GM18520 (cell line): ENCODE data around the gene SMC5.
"Not testable (repeated sequence)": the region's sequence is repeated elsewhere in the genome, so short reads cannot be mapped to it uniquely, and the experiment has no call there.

Experiments used
- ATAC-seq: cut with Tn5 transposase; IDR thresholded peaks from one replicate; pipeline ENCODE4 v1.9.1; 2021; ENCODE audit not compliant: unreplicated experiment

SMC5 gene

GRCh38 chr9:70262948-70263347, 4.2 kb downstream of the SMC5 start:
- no peak for ATAC-seq

- ATAC-seq = no peak
Observed at GRCh38 chr9:70263421-70263820, 4.6 kb downstream of the SMC5 start.

GRCh38 chr9:70278305-70278704, 19.5 kb downstream of the SMC5 start:
- no peak for ATAC-seq

GRCh38 chr9:70283848-70284247, 25.1 kb downstream of the SMC5 start:
- no peak for ATAC-seq

- no peak for ATAC-seq
Observed at GRCh38 chr9:70285246-70285645, 26.5 kb downstream of the SMC5 start.

GRCh38 chr9:70285981-70286598, 27.3 kb downstream of the SMC5 start:
- ATAC-seq = no peak

GRCh38 chr9:70290626-70291025, 31.8 kb downstream of the SMC5 start:
- no peak for ATAC-seq

- no peak for ATAC-seq
Observed at GRCh38 chr9:70291446-70291845, 32.7 kb downstream of the SMC5 start.

- no peak for ATAC-seq
Observed at GRCh38 chr9:70292253-70292652, 33.5 kb downstream of the SMC5 start.

GRCh38 chr9:70293214-70293613, 34.4 kb downstream of the SMC5 start:
- ATAC-seq = no peak

- no peak for ATAC-seq
Observed at GRCh38 chr9:70297141-70297540, 38.4 kb downstream of the SMC5 start.

GRCh38 chr9:70298245-70298771, 39.5 kb downstream of the SMC5 start:
- no peak for ATAC-seq

- no peak for ATAC-seq
Observed at GRCh38 chr9:70303268-70303667, 44.5 kb downstream of the SMC5 start.

- ATAC-seq = no peak
Observed at GRCh38 chr9:70304810-70305209, 46.0 kb downstream of the SMC5 start.

GRCh38 chr9:70315389-70315788, 56.6 kb downstream of the SMC5 start:
- ATAC-seq = no peak

GRCh38 chr9:70318002-70318401, 59.2 kb downstream of the SMC5 start:
- no peak for ATAC-seq

- no peak for ATAC-seq
Observed at GRCh38 chr9:70322096-70322495, 63.3 kb downstream of the SMC5 start.

GRCh38 chr9:70324963-70325362, 66.2 kb downstream of the SMC5 start:
- no peak for ATAC-seq

GRCh38 chr9:70328625-70329024, 69.8 kb downstream of the SMC5 start:
- not testable (repeated sequence) for ATAC-seq

GRCh38 chr9:70340572-70340971, 81.8 kb downstream of the SMC5 start:
- no peak for ATAC-seq

GRCh38 chr9:70347046-70347445, 88.3 kb downstream of the SMC5 start:
- no peak for ATAC-seq

GRCh38 chr9:70352356-70352755, 93.6 kb downstream of the SMC5 start:
- no peak for ATAC-seq

GRCh38 chr9:70352802-70353201, 94.0 kb downstream of the SMC5 start:
- ATAC-seq = no peak
